Measurements from ENCODE around the gene SCN4A.

Gene SCN4A

DNA sequence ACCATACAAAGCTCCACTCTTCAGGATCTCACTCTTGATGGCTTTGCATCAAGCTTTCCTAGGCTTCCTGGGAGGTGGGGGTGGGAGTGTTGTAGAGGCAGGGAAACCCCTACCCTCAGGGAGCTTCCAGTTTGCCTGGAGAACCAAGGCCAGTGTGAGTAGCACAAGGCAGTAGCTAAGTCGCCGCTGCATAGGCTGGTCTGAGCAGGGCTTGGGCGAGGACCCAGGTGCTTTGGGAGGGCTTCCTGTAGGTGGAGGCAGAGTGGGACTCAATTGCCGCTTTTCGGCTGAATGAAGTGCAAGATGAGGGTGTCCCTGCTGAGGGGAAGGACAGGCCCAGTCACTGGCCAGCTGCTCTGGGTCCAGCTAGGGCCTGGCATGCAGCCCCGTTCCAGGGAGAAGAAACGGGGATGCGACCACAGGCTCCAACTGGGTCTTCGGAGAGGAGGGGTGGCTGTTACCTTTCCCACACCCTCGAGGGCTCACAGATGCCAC lies 44.5 kb downstream of the SCN4A start:
- peak overlapping the region; percentile 100 for H3K9ac ChIP-seq (ENCODE audit: low read length)
- H3K9me2 ChIP-seq (ENCODE audit: low read depth, low read length), result no peaks in the 10 kb centered on the region
- H3K4me2 ChIP-seq (ENCODE audit: low read length), result peak overlapping the region; percentile 96
- peak overlapping the region; percentile 97 for H3K4me3 ChIP-seq (ENCODE audit: low read depth, low read length, poor library complexity, severe bottlenecking)
- TF ChIP-seq EZH2 (IDR thresholded peaks at IDR 0.05; ENCODE audit: borderline replicate concordance, low read length), result no peak
- TF ChIP-seq, protein P1, sequence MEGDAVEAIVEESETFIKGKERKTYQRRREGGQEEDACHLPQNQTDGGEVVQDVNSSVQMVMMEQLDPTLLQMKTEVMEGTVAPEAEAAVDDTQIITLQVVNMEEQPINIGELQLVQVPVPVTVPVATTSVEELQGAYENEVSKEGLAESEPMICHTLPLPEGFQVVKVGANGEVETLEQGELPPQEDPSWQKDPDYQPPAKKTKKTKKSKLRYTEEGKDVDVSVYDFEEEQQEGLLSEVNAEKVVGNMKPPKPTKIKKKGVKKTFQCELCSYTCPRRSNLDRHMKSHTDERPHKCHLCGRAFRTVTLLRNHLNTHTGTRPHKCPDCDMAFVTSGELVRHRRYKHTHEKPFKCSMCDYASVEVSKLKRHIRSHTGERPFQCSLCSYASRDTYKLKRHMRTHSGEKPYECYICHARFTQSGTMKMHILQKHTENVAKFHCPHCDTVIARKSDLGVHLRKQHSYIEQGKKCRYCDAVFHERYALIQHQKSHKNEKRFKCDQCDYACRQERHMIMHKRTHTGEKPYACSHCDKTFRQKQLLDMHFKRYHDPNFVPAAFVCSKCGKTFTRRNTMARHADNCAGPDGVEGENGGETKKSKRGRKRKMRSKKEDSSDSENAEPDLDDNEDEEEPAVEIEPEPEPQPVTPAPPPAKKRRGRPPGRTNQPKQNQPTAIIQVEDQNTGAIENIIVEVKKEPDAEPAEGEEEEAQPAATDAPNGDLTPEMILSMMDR (IDR thresholded peaks at IDR 0.05; ENCODE audit: low read length), result no peak
- no peak overlapping the region for H2AFZ ChIP-seq (ENCODE audit: low read length)
- H3K4me1 ChIP-seq (ENCODE audit: insufficient read depth, low read length, severe bottlenecking), result peaks cover 82% of the 10 kb centered on the region
- peaks cover 18% of the 10 kb centered on the region for H3F3A ChIP-seq (ENCODE audit: insufficient read depth, low read length)
- peaks cover 50% of the 10 kb centered on the region for H3K36me3 ChIP-seq (ENCODE audit: insufficient read depth, low read length)
- no peaks in the 10 kb centered on the region for H3K9me3 ChIP-seq (ENCODE audit: low read length)
- H3K27me3 ChIP-seq (ENCODE audit: insufficient read depth, low read length), result no peaks in the 10 kb centered on the region
- H4K20me1 ChIP-seq (ENCODE audit: insufficient read depth, low read length), result no peaks in the 10 kb centered on the region
- H3K79me2 ChIP-seq (ENCODE audit: insufficient read depth, low read length), result peaks cover 23% of the 10 kb centered on the region
- H3K27ac ChIP-seq (ENCODE audit: low read depth, low read length, poor library complexity, severe bottlenecking), result peak overlapping the region; percentile 97

DNA sequence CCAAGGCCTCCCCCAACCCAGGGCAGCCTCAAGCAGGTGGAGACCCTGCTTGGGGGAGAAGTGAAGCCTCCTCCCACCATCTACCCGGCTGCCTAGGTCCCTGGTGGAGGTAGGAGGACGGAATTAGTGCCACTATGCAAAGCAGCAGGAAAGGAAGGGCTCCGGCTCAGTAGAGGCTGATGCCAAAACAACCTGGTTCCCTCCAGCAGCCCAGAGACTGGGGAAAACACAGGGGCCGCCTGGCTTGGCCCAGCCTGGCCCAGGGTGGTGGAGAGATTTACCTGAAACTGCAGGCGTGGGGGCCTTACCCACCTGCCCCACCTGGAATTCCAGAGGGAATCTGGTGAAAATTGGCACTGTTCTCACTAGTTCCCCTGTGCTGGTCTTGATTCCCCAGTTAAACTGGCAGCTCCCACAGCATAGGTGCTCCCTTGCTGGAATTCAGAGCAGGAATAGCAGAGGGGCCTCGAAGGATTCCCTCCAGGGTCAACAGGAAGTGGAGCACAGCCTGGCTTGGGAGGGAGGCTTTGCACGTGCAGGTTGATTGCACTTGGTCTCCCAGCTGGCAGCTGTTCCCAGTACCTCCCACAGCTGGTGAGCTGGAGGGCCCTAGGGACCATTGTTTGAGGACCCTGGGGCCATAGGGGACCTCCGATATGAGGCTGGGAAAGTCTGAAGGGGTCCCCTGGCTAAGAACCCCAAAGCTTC lies 45.1 kb downstream of the SCN4A start:
- no peaks in the 10 kb centered on the region for H4K20me1 ChIP-seq (ENCODE audit: insufficient read depth, low read length)
- H2AFZ ChIP-seq (ENCODE audit: low read length), result no peak overlapping the region
- peaks cover 18% of the 10 kb centered on the region for H3F3A ChIP-seq (ENCODE audit: insufficient read depth, low read length)
- peak overlapping the region; percentile 100 for H3K9ac ChIP-seq (ENCODE audit: low read length)
- peaks cover 50% of the 10 kb centered on the region for H3K36me3 ChIP-seq (ENCODE audit: insufficient read depth, low read length)
- peaks cover 21% of the 10 kb centered on the region for H3K79me2 ChIP-seq (ENCODE audit: insufficient read depth, low read length)
- peak overlapping the region; percentile 97 for H3K4me3 ChIP-seq (ENCODE audit: low read depth, low read length, poor library complexity, severe bottlenecking)
- peak overlapping the region; percentile 97 for H3K27ac ChIP-seq (ENCODE audit: low read depth, low read length, poor library complexity, severe bottlenecking)
- no peaks in the 10 kb centered on the region for H3K9me2 ChIP-seq (ENCODE audit: low read depth, low read length)
- no peaks in the 10 kb centered on the region for H3K9me3 ChIP-seq (ENCODE audit: low read length)
- peak overlapping the region; percentile 96 for H3K4me2 ChIP-seq (ENCODE audit: low read length)
- no peaks in the 10 kb centered on the region for H3K27me3 ChIP-seq (ENCODE audit: insufficient read depth, low read length)
- TF ChIP-seq, protein P1 (IDR thresholded peaks at IDR 0.05; ENCODE audit: low read length), result no peak
- no peak for TF ChIP-seq EZH2 (IDR thresholded peaks at IDR 0.05; ENCODE audit: borderline replicate concordance, low read length)
- H3K4me1 ChIP-seq (ENCODE audit: insufficient read depth, low read length, severe bottlenecking), result peaks cover 82% of the 10 kb centered on the region

DNA sequence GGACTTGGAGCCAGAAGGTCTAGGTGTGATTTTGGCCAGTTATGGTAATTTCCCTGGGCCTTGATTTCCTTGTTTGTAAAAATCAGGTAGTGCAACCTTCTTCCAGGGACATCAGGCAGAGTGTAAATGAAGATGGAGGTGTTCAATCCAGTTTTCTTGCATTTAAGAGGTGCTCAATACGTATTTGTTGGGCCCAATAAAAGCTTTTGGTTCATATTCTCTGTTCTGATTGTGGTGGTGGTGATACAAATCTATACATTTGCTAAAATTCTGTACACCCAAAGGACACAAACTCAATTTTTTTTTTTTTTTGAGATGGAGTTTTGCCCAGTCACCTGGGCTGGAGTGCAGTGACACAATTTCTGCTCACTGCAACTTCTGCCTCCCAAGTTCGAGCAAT lies 46.6 kb downstream of the SCN4A start:
- Histone ChIP-seq H3K4me1 (ENCODE audit: insufficient read depth, low read length, severe bottlenecking) (peaks cover 92% of the 10 kb centered on the region), H2AFZ (ENCODE audit: low read length) (no peak overlapping the region), H3K27ac (ENCODE audit: low read depth, low read length, poor library complexity, severe bottlenecking) (peak overlapping the region; percentile 97), H3K9ac (ENCODE audit: low read length) (peak overlapping the region; percentile 64), H3K4me3 (ENCODE audit: low read depth, low read length, poor library complexity, severe bottlenecking) (no peak overlapping the region), H3K9me3 (ENCODE audit: low read length) (no peaks in the 10 kb centered on the region), H3K9me2 (ENCODE audit: low read depth, low read length) (no peaks in the 10 kb centered on the region), H3F3A (ENCODE audit: insufficient read depth, low read length) (peaks cover 18% of the 10 kb centered on the region), H3K79me2 (ENCODE audit: insufficient read depth, low read length) (peaks cover 10% of the 10 kb centered on the region), H3K4me2 (ENCODE audit: low read length) (peak overlapping the region; percentile 44; the same call in 1 of the 2 replicates), H3K36me3 (ENCODE audit: insufficient read depth, low read length) (peaks cover 41% of the 10 kb centered on the region), H3K27me3 (ENCODE audit: insufficient read depth, low read length) (no peaks in the 10 kb centered on the region), H4K20me1 (ENCODE audit: insufficient read depth, low read length) (no peaks in the 10 kb centered on the region)
- TF ChIP-seq, protein P1 (IDR thresholded peaks at IDR 0.05; ENCODE audit: low read length), result no peak
- TF ChIP-seq EZH2 (IDR thresholded peaks at IDR 0.05; ENCODE audit: borderline replicate concordance, low read length), result no peak

Measured in OCI-LY1 (cell line).